GM06990 (cell line): ENCODE data around the gene FBXO47.

Source experiments
- DNase-seq: peaks from one replicate; pipeline ENCODE4 v3.0.0-alpha.2; 2011; ENCODE audit not compliant: insufficient read length; ENCODE audit errors: extremely low read depth
- H3K27me3 ChIP-seq: replicated peaks from 2 replicates; pipeline ENCODE4 v1.6.0; 2011; ENCODE audit warnings: low read length; ENCODE audit not compliant: control insufficient read depth, insufficient read depth
- H3K36me3 ChIP-seq: 2 replicates; pipeline ENCODE4 v1.5.1; 2011; ENCODE audit warnings: low read length; ENCODE audit not compliant: control insufficient read depth, insufficient read depth
- H3K4me3 ChIP-seq: replicated peaks from 2 replicates; pipeline ENCODE4 v1.5.1; 2011; ENCODE audit warnings: low read depth, mild to moderate bottlenecking, control low read depth, low read length
- CTCF ChIP-seq: IDR thresholded peaks from 2 replicates; pipeline ENCODE4 v1.5.1; 2011; ENCODE audit warnings: low read length, control low read depth, mild to moderate bottlenecking, inconsistent platforms; ENCODE audit not compliant: insufficient read depth, poor library complexity, severe bottlenecking

Gene FBXO47

GRCh38 chr17:38898291-38898679 is 68.9 kb downstream of the FBXO47 start:
- H3K27me3 ChIP-seq, result no peaks in the 10 kb centered on the region
- peak; percentile 56 for DNase-seq
- TF ChIP-seq CTCF, result no peak
- H3K36me3 ChIP-seq, result peaks cover 26% of the 10 kb centered on the region
- no peak overlapping the region for H3K4me3 ChIP-seq

- H3K36me3 ChIP-seq, result peaks cover 28% of the 10 kb centered on the region
- H3K4me3 ChIP-seq, result no peak overlapping the region
- TF ChIP-seq CTCF, result no peak
- no peak for DNase-seq
- H3K27me3 ChIP-seq, result no peaks in the 10 kb centered on the region
Measured at GRCh38 chr17:38897671-38898290, 69.4 kb downstream of the FBXO47 start.

DNA sequence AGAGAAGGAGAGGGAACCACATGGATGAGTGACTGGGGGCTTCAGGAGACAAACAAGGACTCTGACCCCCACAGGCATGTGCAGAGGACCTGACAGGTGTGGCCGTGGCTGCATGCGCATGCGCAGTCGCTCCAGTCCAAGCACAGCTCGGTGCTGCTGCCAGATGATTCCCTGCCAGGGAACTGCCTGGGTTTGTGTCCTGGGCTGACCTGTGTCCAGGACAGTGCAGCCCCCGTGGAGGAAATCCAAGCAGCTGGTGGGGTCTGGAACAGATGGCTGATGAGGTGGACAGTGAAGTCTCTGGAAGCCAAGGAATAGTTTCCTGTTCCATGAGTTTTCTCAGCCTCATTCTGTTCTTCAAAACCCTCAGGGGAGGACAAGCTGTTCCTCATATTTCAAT is 70.0 kb downstream of the FBXO47 start:
- Histone ChIP-seq H3K36me3 (peaks cover 33% of the 10 kb centered on the region), H3K4me3 (no peak overlapping the region), H3K27me3 (no peaks in the 10 kb centered on the region)
- no peak for DNase-seq
- TF ChIP-seq CTCF, result no peak

- Histone ChIP-seq H3K4me3 (no peak overlapping the region), H3K36me3 (peaks cover 40% of the 10 kb centered on the region), H3K27me3 (no peaks in the 10 kb centered on the region)
- TF ChIP-seq CTCF, result no peak
- DNase-seq, result no peak
Measured at GRCh38 chr17:38896346-38896954, 70.8 kb downstream of the FBXO47 start.

DNA sequence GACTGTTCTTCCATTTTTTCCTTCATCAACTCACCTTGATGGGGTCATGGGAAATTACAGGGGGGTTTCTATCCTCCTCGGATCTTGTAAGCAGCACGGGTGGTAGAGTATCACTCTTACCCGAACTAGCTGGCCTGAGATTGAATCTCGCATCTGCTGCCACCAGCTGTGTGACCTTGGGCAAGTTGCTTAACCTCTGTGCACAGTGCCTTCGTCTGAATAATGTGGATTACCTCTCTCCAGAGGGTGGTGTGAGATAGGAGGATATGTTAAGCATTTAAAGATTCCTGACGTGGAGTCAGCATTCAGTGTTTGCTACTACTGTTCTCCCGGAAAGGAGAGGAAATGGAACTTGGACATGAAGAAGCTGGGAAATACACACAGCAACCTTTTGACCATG is 72.9 kb downstream of the FBXO47 start:
- Histone ChIP-seq H3K4me3 (no peak overlapping the region), H3K36me3 (peaks cover 42% of the 10 kb centered on the region), H3K27me3 (no peaks in the 10 kb centered on the region)
- DNase-seq, result no peak
- no peak for TF ChIP-seq CTCF
